K562 (cell line): ENCODE data around the gene STING1. TPM values are rescaled to one million over a fixed set of nuclear protein-coding genes. Genes with fewer than 3 reads are reported as not detected.

ENCODE experiments used
- ARID3B ChIP-seq: fragments of 250-450 bp; sonication (Bioruptor Pico); IDR thresholded peaks from 2 replicates; pipeline ENCODE4 v1.4.0; 2020; ENCODE audit warnings: borderline replicate concordance
- CBX3 ChIP-seq, 2 experiments: IDR thresholded peaks; 1 replicate in 1 of 2; 2 replicates in 1 of 2; pipeline ENCODE4 v1.6.1; 2012; ENCODE audit warnings: inconsistent platforms in 2 of 2, low read length in 2 of 2, borderline replicate concordance in 1 of 2, control low read depth in 1 of 2
- CHD7 ChIP-seq: fragments of 200-600 bp; sonication (generic); IDR thresholded peaks from one replicate; pipeline ENCODE4 v1.6.1; 2012; ENCODE audit warnings: mild to moderate bottlenecking, low read depth, low read length, inconsistent platforms
- GABPA ChIP-seq: fragments of 200-800 bp; sonication (Bioruptor generic); conservative IDR thresholded peaks from 2 replicates; pipeline ENCODE4 v1.6.1; 2016; ENCODE audit warnings: low read depth, missing genetic modification characterization, missing compliant biosample characterization
- GTF2F1 ChIP-seq: IDR thresholded peaks from 2 replicates; pipeline ENCODE4 v1.6.1; 2011; ENCODE audit warnings: low read depth, low read length, improper control_type of control experiment
- HMG20A ChIP-seq: fragments of 450-650 bp; formaldehyde crosslinking; conservative IDR thresholded peaks from 2 replicates; pipeline ENCODE4 v1.4.0; 2020; ENCODE audit warnings: mild to moderate bottlenecking, mixed read lengths
- MTF1 ChIP-seq: fragments of 250-450 bp; sonication (Bioruptor Pico); IDR thresholded peaks from 2 replicates; pipeline ENCODE4 v1.9.0; 2021; ENCODE audit warnings: moderate library complexity, mild to moderate bottlenecking, inconsistent platforms, borderline replicate concordance
- RUNX1 ChIP-seq: sonication (generic); IDR thresholded peaks from 2 replicates; pipeline ENCODE4 v1.6.1; 2016; ENCODE audit warnings: antibody characterized with exemption, low read depth
- TEAD2 ChIP-seq: fragments of 450-650 bp; IDR thresholded peaks from 2 replicates; pipeline ENCODE4 v1.6.1; 2016; ENCODE audit warnings: missing genetic modification characterization, control low read depth, missing compliant biosample characterization
- ZNF175 ChIP-seq: fragments of 200-800 bp; sonication (Bioruptor generic); IDR thresholded peaks from 2 replicates; pipeline ENCODE4 v1.6.1; 2016; ENCODE audit warnings: low read depth, mild to moderate bottlenecking, missing genetic modification characterization, missing compliant biosample characterization
- polyA plus RNA-seq, 8 experiments: library from polyadenylated mRNA; depleted of rRNA in 4 of 8; stranded (reverse) in 5 of 8; unstranded in 3 of 8; fragments of >200 nt; fragmentation: Nextera tagmentation in 2 of 8; fragmentation: Illumina TruSeq in 1 of 8; extraction: Ambion mirVana in 2 of 8; extraction: Trizol in 1 of 8; gene quantifications; 2 replicates each; pipeline versions ENCODE4 v1.2.1 to v1.2.3, GENCODE V29; 2011 to 2014; ENCODE audit warnings: inconsistent platforms in 1 of 8, missing spikeins in 1 of 8
- total RNA-seq, 7 experiments: library from RNA; depleted of rRNA in 6 of 7; stranded (reverse); fragments of >200 nt in 6 of 7; fragmentation: Illumina TruSeq in 2 of 7; extraction: Trizol in 2 of 7; gene quantifications; 2 replicates each; pipeline versions ENCODE4 v1.2.1 to v1.2.3, GENCODE V29; 2011 to 2021; ENCODE audit warnings: low replicate concordance in 1 of 7
- TF ChIP-seq, protein P1 (sequence below): sonication (generic); formaldehyde crosslinking; IDR thresholded peaks from 2 replicates; pipeline ENCODE4 v1.8.0; 2022; ENCODE audit warnings: mild to moderate bottlenecking, missing genetic modification reagents, borderline replicate concordance

Gene STING1
- total and polyA plus RNA-seq, 9 of the 15 experiments (the other 6 are each of a cell fraction or from before 2014, with no cell fraction given), result 20.8 to 69.1 (median 44.7) TPM

GRCh38 chr5:139482050-139482889, at the start of gene STING1 (continued):
- TF ChIP-seq ARID3B (peak; percentile 82), RUNX1 (no peak), CBX3 (IDR thresholded peaks at IDR 0.05; ENCODE audit: borderline replicate concordance in 1 of 2, low read length in 2 of 2) (no peak; a peak in 1 of 3 replicates), HMG20A (CRISPR knock-in tag) (no peak), GABPA (tag) (peak; percentile 83), MTF1 (CRISPR knock-in tag) (no peak), GTF2F1 (0 out of 2 replicates have a peak, but pooled peaks have one; percentile 60), ZNF175 (peak; percentile 80), TEAD2 (tag) (0 out of 2 replicates have a peak, but pooled peaks have one; percentile 49), CHD7 (no peak)
- TF ChIP-seq, protein P1, sequence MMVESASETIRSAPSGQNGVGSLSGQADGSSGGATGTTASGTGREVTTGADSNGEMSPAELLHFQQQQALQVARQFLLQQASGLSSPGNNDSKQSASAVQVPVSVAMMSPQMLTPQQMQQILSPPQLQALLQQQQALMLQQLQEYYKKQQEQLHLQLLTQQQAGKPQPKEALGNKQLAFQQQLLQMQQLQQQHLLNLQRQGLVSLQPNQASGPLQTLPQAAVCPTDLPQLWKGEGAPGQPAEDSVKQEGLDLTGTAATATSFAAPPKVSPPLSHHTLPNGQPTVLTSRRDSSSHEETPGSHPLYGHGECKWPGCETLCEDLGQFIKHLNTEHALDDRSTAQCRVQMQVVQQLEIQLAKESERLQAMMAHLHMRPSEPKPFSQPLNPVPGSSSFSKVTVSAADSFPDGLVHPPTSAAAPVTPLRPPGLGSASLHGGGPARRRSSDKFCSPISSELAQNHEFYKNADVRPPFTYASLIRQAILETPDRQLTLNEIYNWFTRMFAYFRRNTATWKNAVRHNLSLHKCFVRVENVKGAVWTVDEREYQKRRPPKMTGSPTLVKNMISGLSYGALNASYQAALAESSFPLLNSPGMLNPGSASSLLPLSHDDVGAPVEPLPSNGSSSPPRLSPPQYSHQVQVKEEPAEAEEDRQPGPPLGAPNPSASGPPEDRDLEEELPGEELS, result no peak
